GM08714 (cell line): ENCODE results near the gene DNAJC18.

ENCODE experiments used
- H3K4me3 ChIP-seq: fragments of 200-500 bp; sonication (Bioruptor generic); 2 replicates; pipeline ENCODE4 v1.5.1; 2014; ENCODE audit warnings: mild to moderate bottlenecking, low read length, inconsistent platforms
- ZNF274 ChIP-seq: IDR thresholded peaks from 2 replicates; pipeline ENCODE4 v1.6.1; 2012; ENCODE audit warnings: mild to moderate bottlenecking, low read depth, low read length

Gene DNAJC18

GRCh38 chr5:139473105-139473504, 33.8 kb upstream of the DNAJC18 start:
- TF ChIP-seq ZNF274, result no peak
- H3K4me3 ChIP-seq, result no peak overlapping the region

- no peak overlapping the region for H3K4me3 ChIP-seq
- TF ChIP-seq ZNF274, result no peak
Measured at GRCh38 chr5:139472386-139473030, 33.2 kb upstream of the DNAJC18 start.

GRCh38 chr5:139470821-139471300, 31.5 kb upstream of the DNAJC18 start, which contains the start of gene SMIM33:
TSS of gene SMIM33 (plus strand) at chr5:139471004. CDS start at chr5:139471122, 118 bp downstream.
- H3K4me3 ChIP-seq, result no peak within 1 kb of the TSS
- no peak for TF ChIP-seq ZNF274

GRCh38 chr5:139468421-139468931, 29.2 kb upstream of the DNAJC18 start:
- no peak for TF ChIP-seq ZNF274
- no peak overlapping the region for H3K4me3 ChIP-seq

GRCh38 chr5:139462586-139463276, 23.4 kb upstream of the DNAJC18 start, which contains the start of gene ECSCR:
TSS of gene ECSCR (minus strand) at chr5:139462743. CDS start at chr5:139462670, 73 bp downstream.
- no peak within 1 kb of the TSS for H3K4me3 ChIP-seq
- TF ChIP-seq ZNF274, result no peak

GRCh38 chr5:139461698-139462097, 22.4 kb upstream of the DNAJC18 start:
- no peak overlapping the region for H3K4me3 ChIP-seq
- TF ChIP-seq ZNF274, result no peak

- H3K4me3 ChIP-seq, result no peak overlapping the region
- TF ChIP-seq ZNF274, result no peak
Measured at GRCh38 chr5:139461176-139461575, 21.9 kb upstream of the DNAJC18 start.

GRCh38 chr5:139460455-139460854, 21.1 kb upstream of the DNAJC18 start:
- TF ChIP-seq ZNF274, result no peak
- no peak overlapping the region for H3K4me3 ChIP-seq

- TF ChIP-seq ZNF274, result no peak
Measured at GRCh38 chr5:139459451-139459934, 20.2 kb upstream of the DNAJC18 start.

GRCh38 chr5:139458580-139459407, 19.5 kb upstream of the DNAJC18 start:
- TF ChIP-seq ZNF274, result no peak
- H3K4me3 ChIP-seq, result no peak overlapping the region

More at GRCh38 chr5:139459451-139459934, 20.2 kb upstream of the DNAJC18 start:
- H3K4me3 ChIP-seq, result no peak overlapping the region

GRCh38 chr5:139457653-139458306, 18.5 kb upstream of the DNAJC18 start:
- no peak overlapping the region for H3K4me3 ChIP-seq
- TF ChIP-seq ZNF274, result no peak

- no peak for TF ChIP-seq ZNF274
- no peak overlapping the region for H3K4me3 ChIP-seq
Measured at GRCh38 chr5:139457241-139457640, 17.9 kb upstream of the DNAJC18 start.

- no peak overlapping the region for H3K4me3 ChIP-seq
- no peak for TF ChIP-seq ZNF274
Measured at GRCh38 chr5:139456776-139457175, 17.5 kb upstream of the DNAJC18 start.

GRCh38 chr5:139454568-139455290, 15.4 kb upstream of the DNAJC18 start:
- H3K4me3 ChIP-seq, result no peak overlapping the region
- TF ChIP-seq ZNF274, result no peak
